ENCODE data around the gene CD109. TPM values are rescaled to one million over a fixed set of nuclear protein-coding genes. Genes with fewer than 3 reads are reported as not detected.

CD109 gene
- total and polyA plus RNA-seq, 2 of the 8 experiments (the other 6 are each of a cell fraction or from before 2014, with no cell fraction given), result 1.4 to 5.3 TPM

- no peak overlapping the region for H2BK5ac ChIP-seq (ENCODE audit: low read depth, low read length)
- no peak overlapping the region for H3K27ac ChIP-seq (ENCODE audit: low read depth, low read length)
- H4K91ac ChIP-seq (replicated peaks; ENCODE audit: insufficient read length, low read length), result no peak overlapping the region
- POLR2A ChIA-PET (ENCODE audit: partially characterized antibody), result no interaction called here
- H3K23ac ChIP-seq (ENCODE audit: insufficient read length), result no peak overlapping the region
- no peak overlapping the region for H4K5ac ChIP-seq (ENCODE audit: insufficient read length, low read depth, low read length)
- H3K56ac ChIP-seq (replicated peaks; ENCODE audit: insufficient read length, low read depth, low read length), result no peak overlapping the region
- no peaks in the 10 kb centered on the region for H4K20me1 ChIP-seq (replicated peaks in 1 of 2; ENCODE audit: control insufficient read depth in 1 of 2, insufficient read depth in 2 of 2, low read length in 2 of 2)
- H3K23me2 ChIP-seq (ENCODE audit: low read depth, low read length), result no peaks in the 10 kb centered on the region
- no peak overlapping the region for H3K4me3 ChIP-seq (ENCODE audit: extremely low read depth in 1 of 4, insufficient read depth in 2 of 4, low read depth in 3 of 4, low read length in 4 of 4)
- CTCF ChIA-PET (ENCODE audit: partially characterized antibody), result no interaction called here
- no peaks in the 10 kb centered on the region for H3K36me3 ChIP-seq (ENCODE audit: control insufficient read depth in 2 of 4, insufficient read depth in 4 of 4, low read length in 3 of 4)
- no peak overlapping the region for H2BK120ac ChIP-seq (replicated peaks; ENCODE audit: low read depth, low read length)
- H3K27me3 ChIP-seq (replicated peaks in 1 of 4; ENCODE audit: control insufficient read depth in 3 of 4, extremely low read depth in 1 of 4, insufficient read depth in 3 of 4, low read length in 3 of 4), result no peaks in the 10 kb centered on the region
- DNase-seq (ENCODE audit: low read depth in 1 of 2, low spot score in 2 of 2) (no peak), FAIRE-seq (no peak)
- no peaks in the 10 kb centered on the region for H3K79me2 ChIP-seq (ENCODE audit: control insufficient read depth in 1 of 2, insufficient read depth in 2 of 2, low read length in 2 of 2)
- no peak overlapping the region for H3K14ac ChIP-seq (ENCODE audit: insufficient read length)
- no peaks in the 10 kb centered on the region for H3K79me1 ChIP-seq (ENCODE audit: low read depth, low read length)
- no peaks in the 10 kb centered on the region for H3K9me3 ChIP-seq (ENCODE audit: insufficient read depth in 2 of 2, low read depth in 1 of 2, low read length in 1 of 2)
- no peak overlapping the region for H2BK12ac ChIP-seq (ENCODE audit: low read depth, low read length)
- no peak overlapping the region for H2BK15ac ChIP-seq (ENCODE audit: low read length)
- no peak overlapping the region for H3K9ac ChIP-seq (replicated peaks in 1 of 4; ENCODE audit: extremely low read depth in 1 of 4, low read depth in 3 of 4, low read length in 3 of 4)
- H4K8ac ChIP-seq (ENCODE audit: extremely low read depth, insufficient read depth, low read length), result no peak overlapping the region
- no peak overlapping the region for H3K4me2 ChIP-seq (ENCODE audit: insufficient read depth in 1 of 2, low read depth in 2 of 2, low read length in 2 of 2)
- WGBS, 2 experiments (ENCODE audit: extremely low coverage in 1 of 2, insufficient coverage in 1 of 2, insufficient read length in 1 of 2, insufficient replicate concordance in 2 of 2, low coverage in 1 of 2, low lambda C conversion rate in 2 of 2, missing lambda C conversion rate in 1 of 2), result 52% methylated on average over 1 of the region's 1 CpG; no CpG with 5 or more reads in 1 of the 2 experiments
- H3K4ac ChIP-seq (replicated peaks; ENCODE audit: insufficient read length, low read depth, low read length), result no peak overlapping the region
- H2AK5ac ChIP-seq (ENCODE audit: low read depth, low read length), result no peak overlapping the region
- H2AFZ ChIP-seq (ENCODE audit: low read length), result no peak overlapping the region
- H2BK20ac ChIP-seq (ENCODE audit: low read length), result no peak overlapping the region
- TF ChIP-seq SIX5 (IDR thresholded peaks at IDR 0.05; ENCODE audit: low read depth, low read length) (no peak), CBX8 (IDR thresholded peaks at IDR 0.05; ENCODE audit: borderline replicate concordance, low read depth, low read length) (no peak), YY1 (IDR thresholded peaks at IDR 0.05; ENCODE audit: low read depth, low read length) (no peak), EZH2 (IDR thresholded peaks at IDR 0.05; ENCODE audit: low read depth, low read length, severe bottlenecking) (no peak), GABPA (IDR thresholded peaks at IDR 0.05; ENCODE audit: borderline replicate concordance, insufficient read depth, low read length) (no peak)
- H3K18ac ChIP-seq (ENCODE audit: extremely low read depth, low read length), result no peak overlapping the region
- H3K4me1 ChIP-seq (replicated peaks in 1 of 4; ENCODE audit: control insufficient read depth in 3 of 4, insufficient read depth in 4 of 4, low read length in 3 of 4), result no peaks in the 10 kb centered on the region
Measured at GRCh38 chr6:73667798-73668197, 28.2 kb upstream of the CD109 start.

Data from H1 (cell line).